ENCODE results near the gene POLR2E. TPM values are rescaled to one million over a fixed set of nuclear protein-coding genes. Genes with fewer than 3 reads are reported as not detected.

Gene POLR2E
- total RNA-seq, 2 donors from 2014 or later: 24.9 to 78.1 TPM

- Histone ChIP-seq H3K4me3 (no peak overlapping the region), H3K9me3 (no peaks in the 10 kb centered on the region), H3K27ac (no peak overlapping the region), H3K27me3 (peaks cover 0 to 18% of the 10 kb centered on the region in 2 donors), H3K36me3 (replicated peaks in 1 of 2; ENCODE audit: insufficient read depth in 1 of 2, low read depth in 2 of 2) (no peaks in the 10 kb centered on the region), H3K4me1 (peaks cover 37% of the 10 kb centered on the region)
- TF ChIP-seq CTCF (IDR thresholded peaks at IDR 0.05): no peak
- no peak for TF ChIP-seq POLR2A (IDR thresholded peaks at IDR 0.05)
- intact Hi-C loops (cut with DNase I): no loop called here
- no peak for DNase-seq
- no peak for ATAC-seq
- 64 to 90% methylated on average over 12 to 28 of the region's 37 CpGs for WGBS, 2 donors
These were observed 31.9 kb downstream of the POLR2E start for GRCh38 chr19:1063030-1063908.

GRCh38 chr19:1062387-1063029, 32.7 kb downstream of the POLR2E start:
- 85 to 94% methylated on average over 15 to 16 of the region's 17 CpGs for WGBS, 2 donors
- Histone ChIP-seq H3K4me3 (no peak overlapping the region), H3K36me3 (replicated peaks in 1 of 2; ENCODE audit: insufficient read depth in 1 of 2, low read depth in 2 of 2) (no peaks in the 10 kb centered on the region), H3K9me3 (no peaks in the 10 kb centered on the region), H3K4me1 (peaks cover 35% of the 10 kb centered on the region), H3K27ac (no peak overlapping the region), H3K27me3 (peaks cover 0 to 13% of the 10 kb centered on the region in 2 donors)
- no peak for TF ChIP-seq CTCF (IDR thresholded peaks at IDR 0.05)
- TF ChIP-seq POLR2A (IDR thresholded peaks at IDR 0.05): no peak
- intact Hi-C loops (cut with DNase I): no loop called here
- no peak for DNase-seq
- ATAC-seq: no peak

- 95% methylated on average over 16 to 20 of the region's 20 CpGs for WGBS, 2 donors
- ATAC-seq (no peak), DNase-seq (no peak)
- no peak overlapping the region for H3K27ac ChIP-seq
- H3K4me3 ChIP-seq: no peak overlapping the region
- intact Hi-C loops (cut with DNase I): no loop called here
- H3K36me3 ChIP-seq (replicated peaks in 1 of 2; ENCODE audit: insufficient read depth in 1 of 2, low read depth in 2 of 2): no peaks in the 10 kb centered on the region
- H3K27me3 ChIP-seq: peaks cover 0 to 8% of the 10 kb centered on the region in 2 donors
- no peak for TF ChIP-seq CTCF (IDR thresholded peaks at IDR 0.05)
- TF ChIP-seq POLR2A (IDR thresholded peaks at IDR 0.05): no peak
- H3K4me1 ChIP-seq: peaks cover 30% of the 10 kb centered on the region
- no peaks in the 10 kb centered on the region for H3K9me3 ChIP-seq
These were observed 33.2 kb downstream of the POLR2E start for GRCh38 chr19:1061987-1062386.

GRCh38 chr19:1060689-1061088, 34.5 kb downstream of the POLR2E start:
- no peaks in the 10 kb centered on the region for H3K27me3 ChIP-seq
- ATAC-seq (no peak), DNase-seq (no peak)
- intact Hi-C loops (cut with DNase I): no loop called here
- no peak overlapping the region for H3K4me3 ChIP-seq
- WGBS, 2 donors: 77 to 89% methylated on average over 1 to 5 of the region's 5 CpGs
- H3K27ac ChIP-seq: no peak overlapping the region
- no peak for TF ChIP-seq CTCF (IDR thresholded peaks at IDR 0.05)
- no peak for TF ChIP-seq POLR2A (IDR thresholded peaks at IDR 0.05)
- no peaks in the 10 kb centered on the region for H3K9me3 ChIP-seq
- no peaks in the 10 kb centered on the region for H3K36me3 ChIP-seq (replicated peaks in 1 of 2; ENCODE audit: insufficient read depth in 1 of 2, low read depth in 2 of 2)
- H3K4me1 ChIP-seq: peaks cover 17% of the 10 kb centered on the region

Measured in body of pancreas (tissue), 4 donors.